ENCODE measurements around the gene SLC25A29. TPM values are rescaled to one million over a fixed set of nuclear protein-coding genes. Genes with fewer than 3 reads are reported as not detected.
"Not testable (repeated sequence)": the region's sequence is repeated elsewhere in the genome, so short reads cannot be mapped to it uniquely, and the experiment has no call there.

SLC25A29 gene
- polyA plus RNA-seq, 3 donors: 13.4 to 40.8 (median 25.5) TPM

- not testable (repeated sequence) for H3K27ac ChIP-seq (ENCODE audit: low read depth, low read length)
- 85 to 95% (median 94%) methylated on average over 8 of the region's 8 CpGs for WGBS, 3 donors
Observed at GRCh38 chr14:100287998-100288295, 18.3 kb downstream of the SLC25A29 start.

- H3K27ac ChIP-seq (ENCODE audit: low read depth, low read length): no peak overlapping the region
- 74 to 84% (median 80%) methylated on average over 12 of the region's 12 CpGs for WGBS, 3 donors
Observed at GRCh38 chr14:100287202-100287997, 18.8 kb downstream of the SLC25A29 start.

GRCh38 chr14:100286484-100287191 is 19.6 kb downstream of the SLC25A29 start:
- WGBS, 3 donors: 77 to 81% (median 77%) methylated on average over 8 to 10 of the region's 10 CpGs

GRCh38 chr14:100285913-100286400 is 20.3 kb downstream of the SLC25A29 start:
- no peak overlapping the region for H3K27ac ChIP-seq (ENCODE audit: low read depth, low read length)
- 35 to 41% (median 36%) methylated on average over 12 to 13 of the region's 13 CpGs for WGBS, 3 donors

More at GRCh38 chr14:100286484-100287191, 19.6 kb downstream of the SLC25A29 start:
- H3K27ac ChIP-seq (ENCODE audit: low read depth, low read length): no peak overlapping the region

GRCh38 chr14:100285021-100285912 is 21.0 kb downstream of the SLC25A29 start:
- 1% methylated on average over 56 to 82 of the region's 82 CpGs for WGBS, 3 donors
- H3K27ac ChIP-seq (ENCODE audit: low read depth, low read length): no peak overlapping the region

- H3K27ac ChIP-seq (ENCODE audit: low read depth, low read length): no peak overlapping the region
- 56 to 65% (median 65%) methylated on average over 26 of the region's 26 CpGs for WGBS, 3 donors
Observed at GRCh38 chr14:100283984-100284881, 22.0 kb downstream of the SLC25A29 start.

- not testable (repeated sequence) for H3K27ac ChIP-seq (ENCODE audit: low read depth, low read length)
- WGBS, 3 donors: 91 to 95% (median 93%) methylated on average over 7 to 9 of the region's 9 CpGs
Observed at GRCh38 chr14:100283436-100283835, 22.8 kb downstream of the SLC25A29 start.

- WGBS, 3 donors: 90 to 95% (median 92%) methylated on average over 9 of the region's 9 CpGs
- no peak overlapping the region for H3K27ac ChIP-seq (ENCODE audit: low read depth, low read length)
Observed at GRCh38 chr14:100282766-100283419, 23.4 kb downstream of the SLC25A29 start.

GRCh38 chr14:100282083-100282350 is 24.2 kb downstream of the SLC25A29 start:
- WGBS, 3 donors: 92 to 99% (median 93%) methylated on average over 7 of the region's 7 CpGs
- no peak overlapping the region for H3K27ac ChIP-seq (ENCODE audit: low read depth, low read length)

- WGBS, 3 donors: 74 to 81% (median 76%) methylated on average over 11 of the region's 11 CpGs
- no peak overlapping the region for H3K27ac ChIP-seq (ENCODE audit: low read depth, low read length)
Observed at GRCh38 chr14:100281286-100282082, 24.8 kb downstream of the SLC25A29 start.

- no peak overlapping the region for H3K27ac ChIP-seq (ENCODE audit: low read depth, low read length)
- 84 to 96% (median 94%) methylated on average over 8 of the region's 8 CpGs for WGBS, 3 donors
Observed at GRCh38 chr14:100279563-100279962, 26.7 kb downstream of the SLC25A29 start.

- no peak overlapping the region for H3K27ac ChIP-seq (ENCODE audit: low read depth, low read length)
- 68 to 81% (median 81%) methylated on average over 2 of the region's 2 CpGs for WGBS, 3 donors
Observed at GRCh38 chr14:100279133-100279532, 27.1 kb downstream of the SLC25A29 start.

GRCh38 chr14:100278702-100279101 is 27.5 kb downstream of the SLC25A29 start:
- 47 to 59% (median 58%) methylated on average over 8 of the region's 8 CpGs for WGBS, 3 donors
- H3K27ac ChIP-seq (ENCODE audit: low read depth, low read length): no peak overlapping the region

- no peak overlapping the region for H3K27ac ChIP-seq (ENCODE audit: low read depth, low read length)
- WGBS, 3 donors: 48 to 65% (median 55%) methylated on average over 7 of the region's 7 CpGs
Observed at GRCh38 chr14:100275214-100275613, 31.0 kb downstream of the SLC25A29 start.

GRCh38 chr14:100274250-100274649 is 32.0 kb downstream of the SLC25A29 start:
- WGBS, 3 donors: 95 to 97% (median 97%) methylated on average over 4 of the region's 4 CpGs

GRCh38 chr14:100271247-100271939 is 34.9 kb downstream of the SLC25A29 start:
- WGBS, 3 donors: 35 to 93% (median 83%) methylated on average over 10 of the region's 10 CpGs
- H3K27ac ChIP-seq (ENCODE audit: low read depth, low read length): no peak overlapping the region

More at GRCh38 chr14:100274250-100274649, 32.0 kb downstream of the SLC25A29 start:
- no peak overlapping the region for H3K27ac ChIP-seq (ENCODE audit: low read depth, low read length)
